GM18511 (cell line): ENCODE data around the gene ARHGEF37.
"Not testable (repeated sequence)": the region's sequence is repeated elsewhere in the genome, so short reads cannot be mapped to it uniquely, and the experiment has no call there.

ENCODE experiments used
- ATAC-seq: cut with Tn5 transposase; IDR thresholded peaks from one replicate; pipeline ENCODE4 v1.9.1; 2021; ENCODE audit warnings: mild to moderate bottlenecking, moderate library complexity; ENCODE audit not compliant: unreplicated experiment

ARHGEF37 gene

DNA sequence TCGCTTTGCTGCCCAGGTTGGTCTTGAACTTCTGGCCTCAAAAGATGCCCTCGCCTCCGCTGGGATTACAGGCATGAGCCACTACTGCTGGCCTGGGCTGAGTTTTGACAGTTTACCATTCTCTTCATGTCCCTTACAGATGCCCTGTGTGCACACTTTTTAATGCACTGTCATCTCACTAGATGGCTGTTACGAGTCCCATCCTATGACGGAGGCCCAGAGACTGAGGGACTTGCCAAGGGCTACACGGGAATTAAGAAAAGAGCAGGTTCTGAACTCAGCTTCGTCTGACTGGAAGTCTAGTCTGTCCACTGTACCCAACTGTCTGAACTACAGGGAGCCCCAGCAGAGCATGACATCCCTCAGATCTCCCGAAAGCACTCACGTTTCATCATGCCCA, 63.9 kb downstream of the ARHGEF37 start:
- ATAC-seq, result no peak

DNA sequence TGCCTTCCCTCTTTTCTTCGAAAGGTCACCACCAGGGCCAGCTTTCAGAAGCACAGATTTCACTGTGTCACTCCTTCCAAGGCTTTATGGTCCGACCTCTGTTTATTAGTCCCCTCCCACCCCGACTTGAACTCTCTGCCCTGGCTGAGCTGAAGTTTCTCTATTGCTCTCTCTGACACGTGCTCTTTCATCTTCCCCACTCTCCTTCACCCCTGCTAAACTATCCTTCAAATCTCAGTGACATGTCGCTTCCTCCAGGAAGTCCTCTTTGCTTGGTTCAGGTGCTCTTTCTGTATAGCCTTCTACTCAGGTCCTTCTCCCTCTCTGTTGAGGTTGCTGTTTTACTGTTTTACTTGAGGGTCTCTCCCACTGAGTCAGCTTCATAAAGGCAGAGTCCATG, 64.4 kb downstream of the ARHGEF37 start:
- ATAC-seq, result no peak

DNA sequence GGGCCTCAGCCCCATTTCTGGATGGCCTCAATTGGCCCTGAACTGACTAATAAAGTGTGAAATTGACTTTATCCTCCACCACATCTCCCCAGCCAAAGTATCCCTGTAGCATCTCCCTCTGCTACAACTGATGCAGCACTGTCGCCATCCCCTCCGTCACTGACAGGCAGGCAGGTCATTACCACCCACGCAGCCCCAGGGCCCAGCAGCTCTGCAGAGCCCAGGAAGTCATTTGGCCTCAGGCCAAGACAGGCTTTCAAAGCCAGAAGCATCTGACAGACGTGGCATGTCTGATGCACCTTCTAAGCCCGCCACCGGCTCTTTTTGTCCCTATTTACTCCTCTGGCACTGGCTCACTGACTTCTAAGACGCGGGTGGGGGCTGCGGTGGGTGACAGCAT, 65.3 kb downstream of the ARHGEF37 start:
- no peak for ATAC-seq

DNA sequence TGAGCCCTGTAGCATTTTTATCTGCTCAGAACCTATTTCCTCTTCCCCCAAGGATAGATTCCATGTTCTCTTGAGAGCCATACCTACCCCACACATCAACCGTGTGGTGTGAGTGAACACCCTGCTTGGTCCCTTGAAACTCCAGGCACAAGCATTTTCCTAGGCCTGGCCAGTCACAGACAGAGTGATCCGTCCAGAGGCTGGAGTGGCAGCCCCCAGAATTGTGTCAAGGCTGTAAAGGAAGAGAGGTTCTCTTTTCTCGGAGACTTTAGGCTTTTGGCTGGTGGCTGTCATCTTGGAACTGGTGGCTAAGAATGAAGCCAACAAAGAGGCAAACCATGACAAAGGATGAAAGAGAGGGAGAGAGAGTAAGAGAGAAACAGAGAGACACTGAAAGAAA, 66.0 kb downstream of the ARHGEF37 start:
- ATAC-seq, result no peak

DNA sequence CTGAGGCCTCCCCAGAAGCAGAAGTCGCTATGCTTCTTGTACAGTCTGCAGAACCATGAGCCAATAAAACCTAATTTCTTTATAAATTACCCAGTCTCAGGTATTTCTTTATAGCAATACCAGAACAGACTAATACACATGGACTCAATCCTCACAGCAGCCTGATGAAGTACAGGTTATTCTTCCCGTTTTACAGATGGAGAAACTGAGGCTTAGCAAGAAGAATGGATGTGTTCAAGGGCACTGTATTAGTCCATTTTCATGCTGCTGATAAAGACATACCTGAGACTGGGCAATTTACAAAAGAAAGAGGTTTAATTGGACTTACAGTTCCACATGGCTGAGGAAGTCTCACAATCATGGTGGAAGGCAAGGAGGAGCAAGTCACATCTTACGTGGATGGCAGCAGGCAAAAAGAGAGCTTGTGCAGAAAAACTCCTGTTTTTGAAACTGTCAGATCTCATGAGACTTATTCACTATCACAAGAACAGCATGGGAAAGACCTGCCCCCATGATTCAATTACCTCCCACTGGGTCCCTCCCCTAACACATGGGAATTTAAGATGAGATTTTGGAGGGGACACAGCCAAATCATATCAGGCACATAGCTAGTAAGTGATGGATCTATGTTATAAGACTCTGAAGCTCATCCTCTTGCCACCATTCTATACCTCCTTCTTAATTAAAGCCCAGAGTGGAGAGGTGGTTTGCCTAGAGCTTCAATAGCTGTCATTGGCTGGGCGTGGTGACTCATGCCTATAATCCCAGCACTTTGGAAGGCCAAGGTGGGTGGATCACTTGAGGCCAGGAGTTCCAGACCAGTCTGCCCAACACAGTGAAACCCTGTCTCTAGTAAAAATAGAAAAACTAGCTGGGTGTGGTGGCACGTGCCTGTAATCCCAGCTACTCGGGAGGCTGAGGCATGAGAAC, 67.4 kb downstream of the ARHGEF37 start:
- not testable (repeated sequence) for ATAC-seq

DNA sequence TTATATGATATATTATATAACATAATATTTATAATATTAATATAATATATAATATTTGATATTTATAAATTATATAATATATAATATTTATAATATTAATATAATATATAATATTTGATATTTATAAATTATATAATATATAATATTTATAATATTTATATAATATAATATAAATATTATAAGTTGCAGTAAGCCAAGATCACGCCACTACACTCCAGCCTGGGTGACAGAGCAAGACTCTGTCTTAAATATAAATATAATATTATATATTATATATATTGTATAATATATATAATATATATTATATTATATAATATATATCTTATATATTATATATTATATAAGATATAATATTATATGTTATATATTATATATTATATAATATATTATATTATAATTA, 68.4 kb downstream of the ARHGEF37 start:
- ATAC-seq, result not testable (repeated sequence)

DNA sequence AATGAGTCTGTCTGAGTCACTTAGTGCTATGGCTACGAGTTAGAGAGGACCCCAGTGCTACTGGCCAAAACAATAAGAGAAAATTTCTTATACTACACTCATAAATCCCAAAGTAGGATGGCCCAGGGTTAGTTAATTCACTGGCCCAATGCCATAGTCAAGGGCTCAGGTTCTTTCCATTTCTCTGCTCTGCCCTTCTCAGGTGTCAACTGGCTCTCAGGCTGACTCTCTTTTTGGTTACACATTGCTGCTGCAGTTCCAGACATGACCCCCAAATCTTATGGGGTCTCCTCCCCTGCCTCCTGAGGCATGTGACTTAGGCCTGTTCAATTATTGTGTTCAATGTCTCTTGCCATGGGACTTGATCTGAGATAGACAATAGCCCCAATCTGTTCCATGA, 70.4 kb downstream of the ARHGEF37 start:
- ATAC-seq, result no peak

DNA sequence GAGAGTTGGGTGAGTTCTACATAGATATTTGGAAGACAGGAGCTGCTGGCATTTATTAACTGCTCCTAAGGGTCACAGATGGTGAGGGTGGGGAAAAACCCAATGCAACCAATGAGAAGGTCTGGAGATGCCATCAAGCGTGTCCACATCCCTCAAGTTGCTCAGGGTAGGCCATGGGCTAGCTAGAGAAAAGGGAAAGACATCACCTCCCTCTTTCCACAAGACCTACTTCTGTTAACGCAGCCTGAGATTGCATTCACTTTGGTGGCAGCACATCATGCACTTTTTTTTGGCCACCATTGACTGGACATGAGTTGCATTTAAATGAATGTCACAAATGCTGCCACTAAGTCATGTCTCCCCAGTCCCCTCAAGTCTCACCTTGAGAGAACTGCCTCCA, 71.4 kb downstream of the ARHGEF37 start:
- no peak for ATAC-seq

DNA sequence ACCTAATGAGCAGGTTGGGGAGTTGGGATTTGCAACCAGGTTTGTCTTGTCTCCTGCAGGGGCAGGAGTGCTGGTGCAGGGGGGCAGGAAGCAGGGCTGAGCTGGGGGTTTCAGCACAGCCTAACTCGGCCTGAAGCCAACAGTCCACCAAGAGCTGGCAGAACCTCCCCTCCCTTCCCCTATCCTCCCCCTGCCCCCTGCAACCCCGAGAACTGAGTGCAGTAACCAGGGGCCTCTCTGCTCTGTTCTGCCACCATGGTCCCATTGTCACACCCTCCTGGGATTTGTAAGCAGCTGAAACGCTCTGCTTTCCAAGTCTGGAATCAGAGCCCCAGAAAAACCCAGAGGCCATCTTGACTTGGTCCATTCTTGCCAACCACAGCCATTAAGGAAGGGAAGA, 72.9 kb downstream of the ARHGEF37 start:
- no peak for ATAC-seq

DNA sequence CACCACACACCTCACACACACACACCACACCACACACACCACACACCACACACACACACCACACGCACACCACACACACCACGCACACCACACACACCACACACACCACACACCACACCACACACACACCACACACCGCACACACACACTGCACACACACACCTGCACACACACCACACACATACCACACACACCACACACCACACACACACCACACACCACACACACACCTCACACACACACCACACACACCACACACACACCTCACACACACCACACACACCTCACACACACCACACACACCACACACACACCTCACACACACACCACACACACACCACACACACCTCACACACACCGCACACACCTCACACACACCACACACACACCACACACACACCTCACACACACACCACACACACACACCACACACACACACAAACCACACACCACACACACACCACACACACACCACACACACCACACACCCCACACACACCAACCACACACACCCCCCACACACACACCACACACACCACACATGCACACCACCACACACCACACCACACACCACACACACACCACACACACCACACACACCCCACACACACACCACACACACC, 73.7 kb downstream of the ARHGEF37 start:
- ATAC-seq, result no peak

DNA sequence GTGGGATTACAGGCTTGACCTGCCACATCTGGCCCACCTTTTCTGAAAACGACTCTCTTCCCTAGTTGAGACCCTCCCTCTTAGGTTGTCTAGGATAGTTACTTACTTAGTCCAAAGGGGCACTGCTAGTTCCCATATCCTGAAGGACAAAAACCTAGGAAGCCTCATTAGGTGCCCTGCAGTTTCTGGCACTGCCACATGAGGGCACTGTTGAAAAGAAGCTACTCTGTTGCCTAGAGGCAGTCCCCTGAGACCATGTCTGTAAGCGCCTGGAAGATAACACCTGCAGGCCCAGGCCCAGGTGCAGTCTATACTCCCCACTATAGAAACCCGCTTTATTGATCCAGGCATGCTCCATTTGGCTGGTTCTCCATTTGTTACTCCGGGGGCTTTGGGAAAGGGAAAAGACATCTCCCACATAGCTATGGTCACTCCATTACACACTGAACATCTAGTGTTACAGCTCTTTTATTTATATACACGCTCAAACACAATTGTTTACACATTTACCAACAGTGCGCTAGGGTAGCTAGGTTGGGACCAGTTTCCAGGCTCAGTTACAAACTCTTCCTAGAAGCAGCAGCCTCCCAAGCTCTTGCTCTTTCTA, 75.4 kb downstream of the ARHGEF37 start:
- no peak for ATAC-seq

DNA sequence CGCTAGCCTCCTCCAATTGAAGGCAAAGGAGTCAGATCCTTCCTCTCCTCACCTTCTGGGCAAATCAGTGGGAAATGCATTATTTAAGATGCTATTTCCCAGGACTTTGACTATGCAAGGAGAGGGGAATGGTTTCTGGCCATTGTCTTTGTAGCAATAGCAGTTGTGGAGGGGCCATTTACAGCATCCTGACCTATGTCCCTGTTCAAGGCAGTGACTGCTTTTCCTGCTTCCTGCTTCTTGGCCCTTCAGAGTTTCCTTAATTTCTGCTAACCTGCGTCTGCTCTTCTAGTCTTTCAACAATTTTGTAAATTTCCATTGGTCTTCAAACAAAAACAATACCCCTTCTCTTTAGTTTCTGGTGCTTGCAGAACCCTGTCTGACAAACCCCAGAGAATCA, 76.0 kb downstream of the ARHGEF37 start:
- ATAC-seq, result no peak

DNA sequence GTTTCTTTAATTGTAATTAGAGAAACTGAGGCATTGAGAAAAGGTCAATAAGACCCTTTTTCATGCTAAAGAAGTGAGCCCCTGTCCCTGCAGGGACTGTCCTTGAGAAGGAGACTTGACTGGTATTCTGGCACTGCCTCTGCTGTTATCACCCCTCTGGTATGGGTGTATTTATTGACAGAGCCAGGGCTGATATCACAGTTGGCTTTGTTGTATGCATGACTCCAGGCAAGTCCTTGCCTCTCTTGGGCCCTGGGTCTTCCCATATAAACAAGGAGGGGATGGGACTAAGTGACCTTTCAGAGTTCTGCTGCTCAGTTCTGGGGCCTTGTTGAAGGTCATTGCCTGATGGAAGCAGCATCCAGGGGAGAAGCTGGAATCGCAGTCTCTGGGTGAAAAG, 77.0 kb downstream of the ARHGEF37 start:
- ATAC-seq, result no peak

DNA sequence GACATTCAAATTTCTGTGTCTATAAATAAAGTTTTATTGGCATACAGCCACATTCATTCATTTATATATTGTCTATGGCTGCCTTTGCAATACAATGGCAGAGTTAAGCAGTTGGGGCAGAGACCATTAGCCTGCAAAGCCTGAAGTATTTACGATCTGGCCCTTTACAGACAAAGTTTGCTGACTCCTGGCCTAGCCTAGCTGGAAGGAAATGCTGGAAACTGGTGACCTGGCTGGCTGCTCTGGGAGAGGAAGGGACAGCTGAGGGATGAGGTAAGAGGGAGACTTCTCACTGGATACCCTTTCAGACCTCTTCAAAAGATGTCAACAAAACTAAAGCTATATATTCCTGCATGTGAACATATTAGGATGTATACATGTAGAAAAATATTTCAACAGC, 82.8 kb downstream of the ARHGEF37 start:
- ATAC-seq, result no peak

DNA sequence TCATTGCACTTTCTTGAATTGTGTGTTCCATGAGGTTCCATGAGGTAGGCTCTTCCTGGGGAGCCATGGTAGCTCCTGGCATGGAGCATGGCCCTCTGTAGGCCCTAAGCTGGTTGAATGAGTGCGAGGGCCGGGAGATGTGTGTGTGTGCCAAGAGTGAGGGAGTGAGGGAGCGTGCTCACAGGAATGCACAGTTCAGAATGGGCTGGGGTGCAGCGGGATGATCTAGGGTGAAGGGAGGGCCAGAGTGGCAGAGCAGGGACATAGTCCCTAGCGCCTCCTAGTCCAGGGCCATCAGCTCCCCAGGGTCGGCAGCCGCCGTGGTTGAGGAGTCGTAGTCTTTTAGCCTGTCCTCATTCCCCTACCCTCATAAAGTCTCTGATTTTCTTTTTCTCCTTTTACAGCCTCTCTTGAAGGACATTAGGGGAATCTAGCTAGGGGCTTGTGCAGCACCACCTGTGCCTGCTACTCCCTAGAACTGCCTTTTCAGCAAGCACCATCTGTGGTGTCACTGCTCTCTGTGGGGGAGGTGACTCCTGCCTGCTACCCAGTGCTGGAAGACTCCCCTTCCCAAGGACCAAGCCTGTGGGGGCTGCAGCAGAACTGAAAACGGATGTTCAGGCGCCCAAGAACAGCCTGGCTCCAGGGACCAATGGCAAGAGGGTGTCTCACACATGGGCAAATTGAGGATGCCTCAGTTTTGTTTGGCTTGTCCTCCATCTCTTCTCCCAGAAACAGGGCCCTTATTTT, 83.5 kb downstream of the ARHGEF37 start:
- ATAC-seq, result no peak

DNA sequence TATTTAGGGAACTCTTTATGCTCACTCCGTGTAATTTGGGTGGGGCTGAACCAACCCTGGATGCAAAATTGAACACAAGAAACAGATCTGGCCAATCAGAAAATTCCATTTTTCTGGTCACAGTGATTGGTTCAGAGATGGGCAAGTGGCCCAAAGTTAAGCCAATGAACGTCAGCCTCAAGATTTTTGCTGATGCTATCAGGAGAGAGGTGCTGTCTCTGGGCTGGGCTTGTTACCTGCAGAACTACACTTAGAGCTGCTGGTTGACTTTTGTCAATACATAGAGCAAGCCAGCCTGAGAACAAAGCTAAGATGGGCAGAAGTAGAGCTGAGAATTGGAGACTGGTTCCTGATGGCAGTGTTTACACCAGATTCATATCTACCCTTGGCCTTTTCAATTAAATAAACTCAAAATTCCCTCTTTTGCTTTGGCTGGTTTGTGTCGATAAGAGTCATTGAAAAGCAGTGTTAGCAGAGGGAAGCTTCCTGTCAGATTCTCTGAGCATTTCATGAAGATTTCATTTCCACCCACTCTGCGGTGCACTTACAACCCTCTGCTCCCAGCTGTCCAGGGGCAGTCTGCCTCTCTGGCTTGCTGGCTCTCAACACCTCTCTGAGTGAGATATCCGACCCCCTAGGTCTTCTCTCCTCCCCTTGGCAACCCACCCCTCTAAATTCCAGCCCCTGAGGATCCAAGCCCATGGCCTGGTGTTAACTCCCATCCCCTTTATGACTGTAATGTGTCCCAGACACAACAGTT, 84.3 kb downstream of the ARHGEF37 start:
- no peak for ATAC-seq

DNA sequence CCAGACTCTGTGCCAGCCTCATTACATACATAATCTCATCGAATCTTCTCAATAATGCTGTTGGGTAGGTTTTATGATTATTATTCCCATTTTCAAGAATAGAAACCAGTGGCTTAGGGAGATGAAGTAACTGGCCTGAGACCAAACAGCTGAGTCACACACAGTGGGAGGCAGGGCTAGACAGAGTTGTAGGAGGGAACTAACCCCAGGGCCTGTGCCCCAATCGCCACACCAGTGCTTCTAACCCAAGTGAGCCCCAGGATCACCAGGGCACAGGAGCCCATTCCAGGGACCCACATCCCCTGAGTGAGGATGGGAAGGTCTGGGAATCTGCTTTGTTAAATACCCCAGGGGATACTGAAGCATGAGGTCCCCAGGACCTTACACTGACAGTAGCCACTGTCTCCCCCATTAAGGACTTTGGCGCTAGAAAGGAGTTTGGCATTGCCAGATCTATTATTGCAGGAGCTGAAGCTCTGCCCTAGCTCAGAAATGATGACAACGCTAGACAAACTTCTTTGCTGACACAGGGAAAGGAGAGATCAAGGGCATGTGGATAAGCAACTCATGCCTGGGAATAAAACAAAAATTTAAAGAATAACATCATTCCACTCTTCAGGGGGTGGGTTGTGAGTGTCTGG, 85.0 kb downstream of the ARHGEF37 start:
- no peak for ATAC-seq

DNA sequence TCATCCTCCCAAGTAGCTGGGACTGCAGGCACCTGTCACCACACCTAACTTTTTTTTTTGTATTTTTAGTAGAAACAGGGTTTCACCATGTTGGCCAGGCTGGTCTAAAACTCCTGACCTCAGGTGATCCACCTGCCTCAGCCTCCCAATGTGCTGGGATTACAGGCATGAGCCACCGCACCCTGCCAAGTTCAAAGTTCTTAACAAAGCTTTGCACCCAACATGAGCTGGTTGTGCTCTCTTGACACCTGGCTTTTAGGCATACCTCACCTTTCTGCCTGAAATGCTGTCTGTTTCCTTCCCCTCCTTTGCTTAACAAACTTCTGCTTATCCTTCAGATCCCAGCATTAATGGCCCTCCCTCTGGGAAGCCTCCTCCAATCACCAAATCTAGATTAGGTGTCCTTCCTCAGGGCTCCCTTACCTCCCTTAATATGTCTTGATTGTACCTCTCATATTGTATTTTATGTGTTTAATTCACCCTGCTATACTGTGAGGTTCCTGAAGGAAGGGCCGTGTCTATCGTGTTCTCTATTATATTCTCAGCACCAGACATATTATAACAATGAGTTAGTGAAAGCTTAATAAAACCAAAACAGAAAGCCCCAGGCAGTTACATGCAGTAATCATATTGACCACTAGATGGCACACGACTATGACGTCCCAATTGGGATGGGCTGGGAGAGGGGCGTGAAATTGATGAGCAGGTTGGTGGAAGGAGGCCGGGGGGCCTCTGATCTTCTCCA, 86.0 kb downstream of the ARHGEF37 start:
- ATAC-seq, result no peak

DNA sequence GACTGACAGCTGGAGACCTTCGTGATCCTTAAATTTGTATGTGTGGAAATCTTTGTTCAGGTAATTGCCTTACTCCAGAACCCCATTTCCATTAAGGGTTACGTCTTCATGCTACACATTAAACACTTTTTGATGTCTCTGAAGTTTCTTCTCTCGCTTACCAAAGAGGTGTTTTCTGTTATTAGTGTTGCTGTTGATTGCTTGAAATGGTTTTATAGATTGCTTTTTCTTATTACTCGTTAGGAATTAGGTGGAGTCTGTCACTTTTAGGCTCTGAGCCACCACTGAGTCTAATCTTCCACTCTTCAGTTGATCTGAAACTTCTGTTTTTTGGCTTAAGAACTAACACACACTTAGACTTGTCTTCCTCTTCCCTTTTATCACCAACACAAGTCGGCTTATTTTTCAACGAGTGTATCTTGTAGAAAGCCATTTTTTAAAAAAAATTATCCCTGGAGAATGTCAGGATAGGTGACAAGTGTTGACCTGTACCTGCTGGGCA, 86.6 kb downstream of the ARHGEF37 start:
- ATAC-seq, result no peak
